HG02588 (cell line): ENCODE data around the gene CGGBP1.

Experiments
- ATAC-seq: cut with Tn5 transposase; IDR thresholded peaks from one replicate; pipeline ENCODE4 v1.9.1; 2021; ENCODE audit warnings: mild to moderate bottlenecking, moderate library complexity; ENCODE audit not compliant: unreplicated experiment

The CGGBP1 gene, protein sequence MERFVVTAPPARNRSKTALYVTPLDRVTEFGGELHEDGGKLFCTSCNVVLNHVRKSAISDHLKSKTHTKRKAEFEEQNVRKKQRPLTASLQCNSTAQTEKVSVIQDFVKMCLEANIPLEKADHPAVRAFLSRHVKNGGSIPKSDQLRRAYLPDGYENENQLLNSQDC

DNA sequence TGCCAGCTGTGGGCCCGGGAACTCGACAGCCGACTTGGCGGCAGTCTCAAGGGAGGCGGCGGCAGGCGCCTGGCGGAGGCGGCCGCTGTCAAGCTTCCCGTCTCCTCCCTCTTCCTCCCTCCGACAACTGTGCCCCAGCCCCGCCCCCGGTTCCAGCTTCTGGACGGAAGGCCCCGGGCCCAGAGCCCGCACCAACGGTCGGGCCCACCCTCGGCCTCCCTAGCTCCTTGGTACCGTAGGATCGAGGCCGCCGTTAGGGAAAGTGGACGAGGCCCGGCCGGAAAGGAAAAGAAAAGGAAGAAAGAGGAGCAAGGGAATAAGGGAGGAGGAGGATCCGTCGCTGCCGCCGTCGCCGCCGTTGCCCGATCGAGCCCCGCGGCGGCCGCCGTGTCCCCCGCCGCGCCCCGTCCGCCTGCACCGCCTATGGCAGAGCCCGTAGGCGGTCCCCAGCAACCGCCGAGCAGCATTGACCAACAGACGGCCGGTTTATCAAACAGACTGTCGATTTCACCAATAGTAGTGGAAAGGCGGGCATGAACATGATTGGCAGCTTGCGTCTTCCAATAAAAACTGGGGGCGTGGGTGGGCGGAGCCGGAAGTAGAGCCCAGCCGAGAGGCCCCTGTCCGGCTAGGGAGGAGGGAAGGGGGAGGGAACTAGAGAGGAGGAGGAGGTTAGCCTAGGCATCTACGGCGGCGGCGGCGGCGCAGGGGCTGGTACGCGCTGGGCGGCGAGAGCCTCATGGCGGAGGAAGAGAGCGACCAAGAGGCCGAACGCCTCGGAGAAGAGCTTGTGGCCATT is at the start of gene CGGBP1, which contains the start of gene ZNF654:
CGGBP1 (minus strand) TSS at position 425 of the 799 bp plus-strand sequence. CDS start 3,029 bp downstream, outside the sequence.
ZNF654 (plus strand) TSS at position 675 of the 799 bp plus-strand sequence; CDS start at position 740, 65 bp downstream.
- ATAC-seq, result peak; percentile 94

DNA sequence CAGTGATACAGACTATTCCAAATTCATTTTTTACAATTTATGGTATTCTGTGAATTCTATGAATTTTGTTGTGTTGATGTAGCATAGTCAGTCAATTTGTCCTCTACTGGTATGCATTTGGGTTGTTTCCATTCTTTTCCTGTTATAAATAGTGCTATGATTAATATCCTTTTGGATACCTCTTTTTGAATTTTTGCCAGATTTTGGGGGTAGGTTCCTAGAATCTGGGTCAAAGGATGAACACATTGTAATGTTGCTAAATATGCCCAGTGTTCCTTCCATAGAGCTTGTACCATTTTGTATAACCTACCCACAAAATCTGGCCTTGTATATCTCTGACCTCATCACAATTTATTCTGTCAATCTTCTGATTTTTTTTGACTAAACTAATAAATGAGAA is 46.5 kb upstream of the CGGBP1 start:
- ATAC-seq, result no peak

DNA sequence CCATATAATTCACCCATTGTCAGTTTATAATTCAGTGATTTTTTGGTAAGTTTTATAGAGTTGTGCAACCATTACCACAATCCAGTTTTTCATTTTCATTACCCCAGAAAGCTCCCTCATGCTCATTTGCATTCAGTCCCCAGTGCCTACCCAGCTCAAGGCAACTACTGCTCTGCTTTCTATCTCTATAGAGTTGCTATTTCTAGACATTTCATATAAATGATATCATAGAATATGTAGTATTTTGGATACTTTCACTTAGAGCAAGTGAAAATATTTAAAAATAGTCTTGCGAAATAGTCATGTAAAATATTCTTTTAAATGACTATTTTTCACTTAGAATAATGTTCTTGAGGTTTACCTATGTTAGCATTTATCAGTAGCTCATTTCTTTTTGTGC is 42.3 kb upstream of the CGGBP1 start:
- ATAC-seq, result peak; percentile 84

DNA sequence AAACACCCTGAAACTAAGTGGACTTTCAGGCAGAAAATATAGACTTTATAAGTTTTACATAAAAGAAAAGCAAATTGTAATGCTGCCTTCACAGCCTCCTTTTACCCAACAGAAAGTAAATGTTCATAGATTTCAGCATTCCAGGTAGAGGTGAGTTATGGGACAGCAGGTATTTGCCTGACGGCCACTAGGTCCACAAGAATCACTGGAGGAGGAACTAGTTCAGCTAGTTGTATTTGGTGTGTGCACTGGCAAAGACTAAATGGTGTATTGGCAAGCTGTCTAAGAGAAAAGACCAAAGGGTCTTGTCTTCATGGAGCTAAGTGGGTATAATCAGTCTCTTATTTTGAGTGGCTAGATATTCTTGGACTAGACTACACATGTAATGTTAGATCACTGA is 34.5 kb upstream of the CGGBP1 start:
- no peak for ATAC-seq

DNA sequence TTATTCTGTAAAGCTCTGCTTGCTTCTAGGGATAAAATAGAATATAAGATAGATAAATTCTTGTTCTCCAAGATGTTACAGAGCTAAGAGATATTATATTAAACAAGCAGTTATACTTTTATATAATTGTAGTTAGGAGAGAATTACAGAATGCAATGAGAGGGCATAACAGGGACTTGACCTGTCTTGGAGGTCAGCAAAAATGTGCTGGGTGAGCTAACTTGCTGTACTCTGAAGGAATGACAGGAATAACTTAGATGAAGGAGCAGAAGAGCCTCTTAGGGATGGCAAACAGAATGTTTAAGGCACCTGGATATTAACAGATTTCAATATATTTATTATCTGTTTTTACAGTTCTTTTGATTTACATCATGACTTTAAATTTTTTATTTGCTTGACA is 33.5 kb upstream of the CGGBP1 start:
- ATAC-seq, result no peak

DNA sequence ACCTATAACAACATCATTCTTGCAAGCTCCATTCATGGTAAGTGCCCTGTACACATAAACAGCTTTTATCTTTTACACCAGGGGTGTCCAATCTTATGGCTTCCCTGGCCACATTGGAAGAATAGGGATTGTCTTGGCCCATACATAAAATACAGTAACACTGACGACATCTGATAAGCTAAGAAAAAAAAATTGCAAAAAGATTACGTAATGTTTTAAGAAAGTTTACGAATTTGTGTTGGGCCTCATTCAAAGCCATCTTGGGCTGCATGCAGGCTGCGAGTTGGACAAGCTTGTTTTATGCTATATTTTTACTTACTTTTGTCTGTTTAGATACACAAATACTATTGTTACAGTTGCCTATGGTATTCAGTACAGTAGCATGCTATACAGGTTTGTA is 31.9 kb upstream of the CGGBP1 start:
- no peak for ATAC-seq

DNA sequence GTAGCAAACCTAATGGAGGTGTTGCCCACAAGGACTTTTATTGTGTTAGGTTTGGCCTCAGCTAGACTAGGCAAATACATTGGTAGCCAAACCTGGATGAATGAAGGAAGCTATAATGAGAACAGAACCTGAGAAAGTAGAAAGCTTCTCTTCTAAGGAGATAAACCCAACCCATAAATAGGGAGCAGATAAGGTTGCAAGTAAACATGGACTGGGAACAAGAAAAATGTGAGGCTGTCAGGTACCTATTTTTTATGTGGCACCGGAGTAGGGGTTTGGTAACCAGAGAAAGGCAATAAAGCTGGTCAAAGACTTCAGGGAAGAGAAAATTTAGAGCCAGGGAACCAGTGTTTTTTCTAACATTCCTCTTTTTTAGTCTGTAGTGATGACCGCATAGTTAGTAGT is 25.3 kb upstream of the CGGBP1 start:
- no peak for ATAC-seq

DNA sequence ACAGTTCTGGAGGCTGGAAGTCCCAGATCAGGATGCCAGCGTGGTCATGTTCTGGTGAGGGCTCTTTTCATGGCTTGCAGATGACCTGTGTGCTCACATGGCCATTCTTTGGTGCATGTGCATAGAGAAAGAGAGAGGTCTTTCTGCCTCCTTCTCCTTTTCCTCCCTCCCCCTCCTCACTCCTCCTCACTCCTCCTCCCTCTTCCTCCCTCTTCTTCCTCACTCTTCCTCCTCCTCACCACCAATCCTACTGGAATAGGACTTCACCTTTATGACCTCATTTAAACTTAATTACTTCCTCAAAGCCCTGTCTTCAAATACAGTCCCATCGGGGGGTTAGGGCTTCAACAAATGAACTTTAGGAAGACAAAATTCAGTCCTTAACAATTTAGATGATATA is 24.0 kb upstream of the CGGBP1 start:
- no peak for ATAC-seq

DNA sequence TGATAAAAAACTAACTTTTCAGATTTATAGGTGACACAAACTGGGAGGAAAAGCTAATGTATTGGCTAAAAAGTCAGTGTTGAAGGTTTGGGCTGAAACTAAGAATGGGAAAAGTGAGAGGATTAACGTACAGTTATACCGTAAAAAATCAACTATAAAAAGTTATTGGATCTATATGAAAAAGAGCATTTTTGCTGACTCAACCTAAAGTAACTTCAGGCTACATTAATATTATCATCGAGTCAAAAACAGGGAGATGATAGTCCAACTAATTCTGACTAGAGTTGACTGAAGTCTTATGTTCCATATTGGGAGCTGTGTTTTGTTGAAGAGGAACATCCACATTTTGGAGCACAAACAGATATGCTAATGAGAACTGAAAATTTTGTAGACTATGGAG is 20.1 kb upstream of the CGGBP1 start:
- ATAC-seq, result no peak

DNA sequence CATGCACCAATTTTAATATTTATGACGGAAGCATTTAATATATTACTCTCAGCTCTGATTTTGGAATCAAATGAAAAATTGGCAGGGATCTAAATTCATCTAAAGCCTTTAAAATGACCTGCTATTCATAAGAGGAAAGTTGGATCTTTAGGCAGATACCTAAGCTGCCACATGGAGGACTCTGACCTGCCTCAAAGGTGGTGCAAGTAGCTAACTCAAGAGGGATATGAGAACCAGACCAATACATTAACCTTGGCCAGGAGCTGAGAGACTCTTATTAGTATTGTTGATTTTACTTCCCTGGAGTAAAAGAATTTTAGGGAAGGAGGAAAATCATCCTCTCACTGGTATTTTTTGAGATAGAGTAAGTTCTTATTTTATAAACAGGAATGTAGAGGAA is 17.9 kb upstream of the CGGBP1 start:
- no peak for ATAC-seq

DNA sequence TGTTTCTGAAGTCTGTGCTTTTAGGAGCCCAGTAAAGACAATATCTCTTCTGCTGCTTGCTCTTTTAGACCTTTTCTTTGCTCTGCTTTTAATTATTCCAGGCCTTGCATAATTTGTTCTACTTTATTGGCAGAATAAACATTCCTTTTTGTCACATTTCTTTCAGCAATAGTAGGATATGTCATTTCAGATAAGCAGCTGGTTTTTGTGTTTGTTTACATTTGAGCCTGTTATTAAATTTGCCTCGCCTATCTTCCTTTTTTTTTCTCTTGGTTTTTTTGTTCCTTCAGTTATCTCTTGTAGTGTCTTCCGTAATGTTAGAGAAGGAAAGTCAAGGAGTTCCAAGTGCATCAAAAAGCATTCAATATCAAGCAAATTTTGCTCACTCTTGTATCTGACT is 16.7 kb upstream of the CGGBP1 start:
- ATAC-seq, result no peak

DNA sequence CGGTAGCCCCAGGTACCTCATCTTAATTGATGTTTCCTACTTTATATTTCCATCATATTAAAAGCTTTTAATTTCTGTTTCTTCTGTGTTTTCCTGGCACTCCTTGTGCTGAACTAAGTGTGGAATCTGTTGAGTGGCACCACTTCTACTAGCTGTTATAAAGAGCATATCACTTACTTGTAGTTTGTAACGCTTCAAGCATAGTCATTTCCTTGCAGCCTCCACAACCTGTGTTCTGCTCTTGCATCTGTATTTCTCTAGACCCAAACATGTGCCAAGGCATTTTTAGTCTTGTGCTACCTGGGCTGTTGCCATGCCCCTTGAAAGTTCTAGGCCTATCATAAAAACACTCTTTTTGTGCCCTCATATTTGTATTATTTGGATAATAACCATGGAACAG is 16.3 kb upstream of the CGGBP1 start:
- ATAC-seq, result no peak

DNA sequence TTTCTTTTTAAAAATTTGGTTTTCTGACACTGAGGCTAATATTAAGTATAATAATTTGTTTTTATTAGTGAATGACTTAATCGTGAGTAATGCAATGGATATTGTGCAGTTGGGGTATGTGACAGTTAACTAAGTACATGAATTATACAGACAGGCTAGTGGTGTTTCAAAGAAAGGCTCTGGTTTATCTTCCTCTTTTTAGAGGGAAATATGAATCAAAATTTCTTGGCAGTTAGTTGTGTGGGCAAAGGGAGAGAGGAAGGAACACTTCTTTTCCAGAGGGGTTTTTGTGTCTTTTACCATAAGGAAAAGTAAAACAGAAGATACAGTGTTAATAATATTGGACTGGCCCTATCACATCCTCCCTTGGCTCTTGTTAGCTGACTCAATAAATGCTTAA is 2.9 kb upstream of the CGGBP1 start:
- no peak for ATAC-seq

DNA sequence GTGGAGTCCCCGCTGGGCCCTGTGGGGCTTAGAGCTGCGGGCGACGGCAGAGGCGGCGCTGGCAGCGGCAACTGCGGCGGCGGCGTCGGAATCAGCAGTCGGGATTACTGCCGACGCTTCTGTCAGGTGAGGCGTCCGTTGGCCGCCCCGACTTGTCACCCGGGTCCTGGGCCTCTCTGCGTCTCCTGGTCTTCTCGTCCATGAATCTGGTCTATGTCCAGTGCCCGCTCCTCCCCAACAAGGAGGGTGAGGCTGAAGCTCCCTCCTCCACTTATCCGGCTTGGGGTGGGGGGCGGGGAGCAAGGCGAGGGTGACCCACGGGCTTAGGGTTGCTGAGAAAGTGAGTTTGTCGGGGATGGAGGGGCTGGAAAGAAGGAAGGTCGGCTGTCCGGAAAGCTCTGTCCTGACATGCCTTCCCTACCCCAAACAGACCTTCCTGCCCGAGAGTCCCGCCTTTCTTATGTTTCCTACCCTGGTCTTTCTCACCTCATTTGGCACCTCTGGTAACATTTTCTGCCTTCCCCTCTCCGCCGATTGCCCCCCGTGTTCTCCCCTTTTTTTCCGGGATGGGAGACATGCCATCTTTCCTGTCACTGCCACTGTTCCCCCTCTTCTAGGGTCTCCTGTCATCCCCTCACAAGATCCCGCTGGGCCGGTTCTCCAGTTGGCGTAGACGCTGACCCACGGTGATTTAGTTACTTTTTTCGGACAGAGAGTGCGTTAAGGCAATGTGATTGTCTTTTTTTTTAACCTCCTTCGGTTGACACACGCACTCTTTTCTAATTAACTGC is 770 bp upstream of the CGGBP1 start:
- ATAC-seq, result peak; percentile 3

DNA sequence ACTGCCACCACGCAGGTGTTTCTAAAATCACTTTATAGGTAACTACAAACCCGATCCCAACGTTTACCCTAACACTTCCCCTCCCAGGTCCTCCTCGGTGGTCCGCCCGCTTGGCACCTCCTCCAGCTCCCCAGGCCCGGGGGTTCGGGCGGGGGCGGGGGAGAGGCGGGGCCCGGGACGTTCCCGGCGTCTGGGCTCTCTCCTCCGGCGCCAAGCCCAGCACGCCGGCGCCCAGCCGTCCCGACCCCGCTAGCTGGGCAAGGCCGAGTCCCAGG is 562 bp downstream of the CGGBP1 start:
- no peak for ATAC-seq

DNA sequence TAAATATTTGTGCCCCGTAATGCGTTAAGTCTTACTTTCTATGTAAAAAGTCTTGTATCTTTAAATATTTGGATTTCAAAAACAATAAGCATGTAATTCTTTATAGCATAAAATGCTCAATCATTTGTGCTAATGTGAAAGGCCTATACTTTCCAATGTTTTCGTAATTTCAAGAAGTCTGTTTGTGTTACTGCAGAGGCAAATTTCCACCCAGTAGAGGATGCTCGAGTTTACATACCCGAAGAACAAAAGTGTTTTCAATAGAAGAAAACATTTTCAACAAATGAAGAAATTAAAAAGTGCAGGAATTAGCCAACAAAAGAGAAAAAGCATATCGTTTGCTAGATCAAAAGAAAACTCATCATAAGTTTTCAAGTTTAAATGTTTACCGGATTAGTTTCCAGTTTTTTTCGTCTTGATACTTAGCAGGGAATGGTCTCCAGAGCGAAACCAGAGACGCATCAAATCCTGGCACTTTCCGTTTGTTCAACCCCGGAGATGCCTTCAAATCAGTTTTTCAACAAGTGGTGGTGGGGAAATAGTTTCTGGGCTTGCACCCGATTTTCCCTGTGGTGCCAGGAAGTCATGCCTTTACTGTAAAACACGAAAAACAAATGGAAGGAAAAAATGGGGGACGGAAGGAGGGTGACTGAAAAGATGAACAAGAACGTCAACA is 1.0 kb downstream of the CGGBP1 start:
- ATAC-seq, result no peak

DNA sequence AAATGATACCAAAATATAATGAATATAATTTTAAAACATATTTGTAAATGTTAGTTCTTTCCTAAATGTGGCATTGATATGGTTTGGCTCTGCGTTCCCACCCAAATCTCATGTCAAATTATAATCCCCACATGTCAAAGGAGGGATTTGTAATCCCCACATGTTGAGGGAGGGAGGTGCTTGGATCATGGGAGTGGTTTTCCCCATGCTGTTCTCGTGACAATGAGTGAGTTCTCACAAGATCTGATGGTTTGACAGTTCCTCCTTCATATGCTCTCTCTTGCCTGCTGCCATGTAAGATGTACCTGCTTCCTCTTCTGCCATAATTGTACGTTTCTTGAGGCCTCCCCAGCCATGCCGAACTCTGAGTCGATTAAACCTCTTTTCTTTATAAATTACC is 12.0 kb downstream of the CGGBP1 start:
- ATAC-seq, result no peak

DNA sequence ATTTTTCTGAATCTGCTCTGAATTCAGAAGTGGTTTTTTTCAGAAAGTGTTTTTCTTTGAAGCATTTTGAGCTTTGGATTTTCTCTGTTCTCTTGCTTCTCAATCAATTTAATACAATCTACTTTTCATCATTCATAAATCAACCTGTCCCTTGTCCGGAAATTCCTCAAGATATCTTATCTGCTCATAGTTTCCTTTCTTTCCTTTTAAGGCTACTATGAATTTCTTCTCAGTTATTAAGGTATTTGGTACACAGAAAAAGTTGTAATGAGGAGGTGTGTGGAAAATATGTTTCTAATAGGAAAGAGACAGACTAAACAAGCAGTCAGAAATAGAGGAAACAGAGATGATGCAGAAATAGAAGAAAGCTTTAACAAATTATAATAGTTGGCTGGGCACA is 14.4 kb downstream of the CGGBP1 start:
- no peak for ATAC-seq

DNA sequence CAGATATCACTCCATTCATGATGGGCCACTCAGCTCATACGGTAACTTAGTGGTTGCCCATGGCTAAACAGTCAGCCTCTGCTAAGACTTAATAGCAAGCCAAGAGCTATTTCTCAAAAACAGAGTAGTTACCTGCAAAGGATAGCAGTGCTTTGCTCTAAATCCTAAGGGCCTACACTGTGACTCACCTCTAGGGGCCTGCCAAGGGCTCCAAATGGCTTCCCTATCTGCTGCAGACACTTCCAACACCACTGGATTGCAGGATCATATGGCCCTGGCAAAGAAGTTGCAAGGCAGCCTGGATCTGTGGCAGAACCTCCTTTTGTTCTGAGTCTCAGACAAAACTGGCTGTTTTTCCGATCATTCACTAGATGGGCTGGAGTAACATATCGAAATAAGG is 17.8 kb downstream of the CGGBP1 start:
- ATAC-seq, result no peak

DNA sequence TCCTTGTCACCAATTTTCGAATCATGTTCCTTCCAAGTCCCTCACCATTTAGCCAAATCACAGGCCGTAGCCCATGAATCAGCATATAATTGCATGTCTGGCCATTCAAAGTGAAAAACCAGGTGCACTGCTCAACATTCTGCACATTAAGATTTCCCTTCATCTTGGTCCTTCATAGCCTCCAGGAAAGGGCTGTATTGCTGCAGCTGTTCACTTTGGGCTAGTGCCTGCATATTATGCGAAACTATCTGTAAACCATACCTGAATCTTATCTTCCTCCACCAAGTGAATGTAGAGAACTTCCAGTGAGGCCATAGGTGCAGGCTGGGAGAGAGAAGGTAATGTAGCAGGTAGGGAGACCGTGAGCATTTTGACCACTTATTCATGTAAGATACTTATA is 18.3 kb downstream of the CGGBP1 start:
- ATAC-seq, result no peak

DNA sequence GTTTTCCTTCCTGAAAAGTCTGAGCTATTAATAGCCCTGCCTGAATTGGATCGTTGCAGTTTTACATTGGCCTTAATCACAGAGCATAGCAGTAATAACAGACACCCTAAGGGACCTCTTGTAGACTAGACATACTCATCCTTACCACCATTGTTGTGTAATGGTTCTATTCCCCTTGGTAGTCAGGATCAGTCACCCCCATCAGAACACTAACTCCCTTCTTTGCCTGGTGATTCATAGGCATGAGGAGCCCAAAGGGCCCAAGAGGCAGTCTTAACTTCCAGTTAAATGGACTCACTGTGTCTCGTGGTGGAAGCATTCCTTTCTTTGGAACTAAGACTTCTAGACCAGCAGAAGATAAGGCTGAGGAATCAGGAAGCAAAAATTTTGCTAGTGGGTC is 20.2 kb downstream of the CGGBP1 start:
- no peak for ATAC-seq

DNA sequence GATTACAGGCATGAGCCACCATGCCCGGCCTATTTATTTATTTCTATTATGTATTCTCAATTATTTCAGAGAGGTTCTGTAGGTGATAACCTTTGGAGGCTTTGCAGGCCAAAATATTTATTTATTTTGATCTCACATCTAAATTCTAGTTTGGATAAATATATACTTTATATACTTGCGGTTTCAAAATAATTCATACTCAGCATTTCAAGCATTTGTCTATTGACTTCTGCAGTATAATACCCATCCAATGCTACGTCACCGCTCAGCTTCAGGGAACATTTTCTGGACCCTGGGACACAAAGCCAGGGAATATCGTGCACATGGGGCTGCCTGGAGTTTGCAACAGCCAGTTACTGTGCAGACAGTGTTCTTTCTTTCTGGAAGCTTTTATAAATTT is 22.6 kb downstream of the CGGBP1 start:
- no peak for ATAC-seq
